ENCODE measurements around the gene PDE6B. TPM values are rescaled to one million over a fixed set of nuclear protein-coding genes. Genes with fewer than 3 reads are reported as not detected.

The PDE6B gene
- total RNA-seq, 1 experiment from 2014 or later = not detected

DNA sequence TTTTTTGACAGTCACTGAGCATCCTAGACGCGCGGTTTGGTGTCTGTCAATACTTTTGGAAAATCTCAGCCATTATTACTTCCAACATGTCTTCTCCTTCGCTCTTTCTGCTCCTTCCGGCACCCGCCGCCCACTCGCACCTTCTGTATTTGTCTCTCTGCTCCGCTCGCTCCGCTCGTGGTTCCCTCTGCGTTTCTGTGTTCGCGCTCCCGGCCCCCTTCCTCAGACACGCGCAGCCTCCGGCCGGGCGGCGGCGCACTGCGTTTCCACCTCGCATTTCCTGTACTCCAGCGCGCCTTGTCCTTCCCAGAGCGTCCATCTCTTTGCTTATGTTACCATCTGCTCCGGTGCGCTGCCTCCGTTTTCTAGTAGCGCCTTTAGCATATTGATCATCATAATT, 21.1 kb downstream of the PDE6B start:
- CTCF ChIA-PET = no interaction called here
- DNase-seq (ENCODE audit: unreplicated experiment) = no peak
- Mint-ChIP-seq H3K4me1 (ENCODE audit: insufficient read depth, unreplicated experiment) (peaks cover 4% of the 10 kb centered on the region), H3K4me3 (ENCODE audit: unreplicated experiment) (no peak overlapping the region), H3K9me3 (ENCODE audit: unreplicated experiment) (no peaks in the 10 kb centered on the region), H3K36me3 (ENCODE audit: insufficient read depth, unreplicated experiment) (no peaks in the 10 kb centered on the region), H3K27me3 (ENCODE audit: insufficient read depth, unreplicated experiment) (peaks cover 21% of the 10 kb centered on the region), H3K27ac (ENCODE audit: low read depth, unreplicated experiment) (no peak overlapping the region)
- POLR2A ChIA-PET = no interaction called here
- BruUV-seq (replicated peaks) = no TSS peak
- TF ChIP-seq, protein P1, sequence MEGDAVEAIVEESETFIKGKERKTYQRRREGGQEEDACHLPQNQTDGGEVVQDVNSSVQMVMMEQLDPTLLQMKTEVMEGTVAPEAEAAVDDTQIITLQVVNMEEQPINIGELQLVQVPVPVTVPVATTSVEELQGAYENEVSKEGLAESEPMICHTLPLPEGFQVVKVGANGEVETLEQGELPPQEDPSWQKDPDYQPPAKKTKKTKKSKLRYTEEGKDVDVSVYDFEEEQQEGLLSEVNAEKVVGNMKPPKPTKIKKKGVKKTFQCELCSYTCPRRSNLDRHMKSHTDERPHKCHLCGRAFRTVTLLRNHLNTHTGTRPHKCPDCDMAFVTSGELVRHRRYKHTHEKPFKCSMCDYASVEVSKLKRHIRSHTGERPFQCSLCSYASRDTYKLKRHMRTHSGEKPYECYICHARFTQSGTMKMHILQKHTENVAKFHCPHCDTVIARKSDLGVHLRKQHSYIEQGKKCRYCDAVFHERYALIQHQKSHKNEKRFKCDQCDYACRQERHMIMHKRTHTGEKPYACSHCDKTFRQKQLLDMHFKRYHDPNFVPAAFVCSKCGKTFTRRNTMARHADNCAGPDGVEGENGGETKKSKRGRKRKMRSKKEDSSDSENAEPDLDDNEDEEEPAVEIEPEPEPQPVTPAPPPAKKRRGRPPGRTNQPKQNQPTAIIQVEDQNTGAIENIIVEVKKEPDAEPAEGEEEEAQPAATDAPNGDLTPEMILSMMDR (IDR thresholded peaks at IDR 0.05; ENCODE audit: unreplicated experiment) = no peak
- intact Hi-C loops (cut with micrococcal nuclease) = no loop called here

GRCh38 chr4:647481-647880, 22.1 kb downstream of the PDE6B start:
- no peak for DNase-seq (ENCODE audit: unreplicated experiment)
- TF ChIP-seq, protein P1 (IDR thresholded peaks at IDR 0.05; ENCODE audit: unreplicated experiment) = no peak
- ChIA-PET CTCF (no interaction called here), POLR2A (no interaction called here)
- H3K27me3 Mint-ChIP-seq (ENCODE audit: insufficient read depth, unreplicated experiment) = peaks cover 21% of the 10 kb centered on the region
- H3K4me3 Mint-ChIP-seq (ENCODE audit: unreplicated experiment) = no peak overlapping the region
- no peak overlapping the region for H3K27ac Mint-ChIP-seq (ENCODE audit: low read depth, unreplicated experiment)
- no TSS peak for BruUV-seq (replicated peaks)
- H3K36me3 Mint-ChIP-seq (ENCODE audit: insufficient read depth, unreplicated experiment) = no peaks in the 10 kb centered on the region
- intact Hi-C loops (cut with micrococcal nuclease) = no loop called here
- peaks cover 4% of the 10 kb centered on the region for H3K4me1 Mint-ChIP-seq (ENCODE audit: insufficient read depth, unreplicated experiment)
- H3K9me3 Mint-ChIP-seq (ENCODE audit: unreplicated experiment) = no peaks in the 10 kb centered on the region

DNA sequence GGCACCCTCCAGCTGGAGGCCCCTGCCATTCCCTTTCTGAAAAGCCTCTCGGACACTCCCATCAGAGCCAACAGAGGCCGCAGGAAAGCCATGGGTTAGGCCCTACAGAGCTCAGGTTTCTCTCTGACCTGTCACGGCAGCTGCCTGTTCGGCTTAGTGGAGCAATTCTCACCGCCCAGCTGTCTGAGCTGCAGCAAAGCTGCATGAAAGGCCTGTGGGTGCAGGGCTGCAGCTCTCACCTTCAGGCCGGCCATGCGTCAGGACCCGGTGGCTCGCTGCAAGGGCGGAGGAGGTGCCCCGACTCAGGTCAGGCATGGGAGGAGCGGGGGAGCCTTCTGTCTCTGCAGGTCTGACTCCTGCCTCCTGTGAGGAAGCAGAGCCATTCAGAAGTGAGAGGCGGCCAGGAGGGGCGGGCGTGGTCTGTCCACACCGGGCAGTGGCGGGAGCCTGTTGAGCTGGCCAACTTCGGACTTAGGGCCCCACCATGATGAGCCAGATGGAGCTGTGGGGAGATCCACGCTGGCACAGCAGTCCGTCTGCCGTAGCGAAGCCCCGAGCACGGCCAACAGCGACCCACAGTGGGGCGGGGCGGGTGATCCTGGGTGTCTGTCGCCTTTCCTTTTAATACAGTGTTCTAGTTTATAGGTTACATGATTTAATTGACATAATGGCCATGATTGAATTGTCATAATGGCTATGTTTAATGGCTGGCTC, 23.4 kb downstream of the PDE6B start:
- CTCF ChIA-PET = interaction anchor here (0.6 kb wide), 1 partner anchor 38 kb away, joined by 3 read pairs; no protein-coding TSS in a partner anchor
- H3K4me1 Mint-ChIP-seq (ENCODE audit: insufficient read depth, unreplicated experiment) = peaks cover 4% of the 10 kb centered on the region
- POLR2A ChIA-PET = no interaction called here
- H3K27ac Mint-ChIP-seq (ENCODE audit: low read depth, unreplicated experiment) = no peak overlapping the region
- BruUV-seq (replicated peaks) = no TSS peak
- H3K9me3 Mint-ChIP-seq (ENCODE audit: unreplicated experiment) = no peaks in the 10 kb centered on the region
- H3K4me3 Mint-ChIP-seq (ENCODE audit: unreplicated experiment) = no peak overlapping the region
- TF ChIP-seq, protein P1 (IDR thresholded peaks at IDR 0.05; ENCODE audit: unreplicated experiment) = no peak
- DNase-seq (ENCODE audit: unreplicated experiment) = no peak
- intact Hi-C loops (cut with micrococcal nuclease) = no loop called here
- no peaks in the 10 kb centered on the region for H3K36me3 Mint-ChIP-seq (ENCODE audit: insufficient read depth, unreplicated experiment)
- peaks cover 21% of the 10 kb centered on the region for H3K27me3 Mint-ChIP-seq (ENCODE audit: insufficient read depth, unreplicated experiment)

GRCh38 chr4:649293-649625, 23.9 kb downstream of the PDE6B start:
- intact Hi-C loops (cut with micrococcal nuclease) = no loop called here
- no peak for DNase-seq (ENCODE audit: unreplicated experiment)
- Mint-ChIP-seq H3K27ac (ENCODE audit: low read depth, unreplicated experiment) (no peak overlapping the region), H3K4me1 (ENCODE audit: insufficient read depth, unreplicated experiment) (peaks cover 4% of the 10 kb centered on the region), H3K4me3 (ENCODE audit: unreplicated experiment) (no peak overlapping the region), H3K27me3 (ENCODE audit: insufficient read depth, unreplicated experiment) (peaks cover 21% of the 10 kb centered on the region), H3K36me3 (ENCODE audit: insufficient read depth, unreplicated experiment) (no peaks in the 10 kb centered on the region), H3K9me3 (ENCODE audit: unreplicated experiment) (no peaks in the 10 kb centered on the region)
- POLR2A ChIA-PET = no interaction called here
- BruUV-seq (replicated peaks) = no TSS peak
- CTCF ChIA-PET = interaction anchor here (0.5 to 0.6 kb wide), 2 partner anchors 34 to 42 kb away, joined by 3 read pairs; no protein-coding TSS in a partner anchor
- TF ChIP-seq, protein P1 (IDR thresholded peaks at IDR 0.05; ENCODE audit: unreplicated experiment) = no peak

Measured in MCF 10A (cell line).